ENCODE results near the gene CEP128.
"Not testable (repeated sequence)": the region's sequence is repeated elsewhere in the genome, so short reads cannot be mapped to it uniquely, and the experiment has no call there.

The CEP128 gene

DNA sequence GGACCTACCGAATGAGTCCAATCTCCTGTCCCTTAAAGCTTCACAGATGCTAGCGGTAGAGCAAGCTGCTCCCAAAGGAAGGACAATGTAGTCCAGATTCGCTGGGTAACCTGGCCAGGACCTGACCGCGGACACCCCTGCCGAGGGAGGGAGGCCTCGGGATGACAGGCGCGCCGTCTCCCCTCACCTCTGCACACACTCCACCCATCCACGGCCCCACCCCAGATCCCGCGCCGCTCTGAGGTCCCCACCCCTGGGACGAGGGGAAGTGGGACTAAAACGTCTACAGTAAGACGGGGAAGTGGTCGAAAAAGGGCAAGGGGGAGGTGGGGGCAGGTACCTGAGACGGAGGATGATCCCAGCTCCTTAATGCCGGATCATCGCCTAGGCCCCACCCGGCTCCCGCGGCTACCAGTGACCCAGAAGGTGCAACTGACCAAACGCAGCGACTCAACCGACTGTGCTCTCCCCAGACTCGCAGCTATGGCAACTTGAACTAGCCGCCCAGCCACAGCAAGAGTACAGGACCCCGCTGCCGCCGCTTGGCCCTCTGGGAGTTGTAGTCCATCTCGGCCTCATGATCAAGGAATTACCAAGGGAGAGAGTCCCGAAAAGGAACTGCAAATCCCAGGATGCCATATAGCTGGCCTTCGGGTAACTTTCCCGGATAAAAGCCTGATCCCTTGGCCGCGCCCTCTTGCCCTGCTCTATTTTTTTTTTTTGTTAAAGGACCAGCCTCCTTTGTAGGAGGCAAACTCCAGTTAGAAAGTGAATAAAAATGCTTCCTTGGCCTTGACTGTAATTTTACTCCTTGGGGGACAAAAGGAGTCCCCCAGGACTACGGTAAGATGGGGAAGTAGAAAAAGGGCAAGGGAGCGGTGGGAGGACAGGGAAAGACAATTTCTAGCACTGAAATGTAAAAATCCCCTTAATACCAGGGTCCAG lies at the start of gene CEP128:
CEP128 (minus strand) TSS at position 498 of the 945 bp plus-strand sequence.
- DNase-seq = peak; percentile 85

DNA sequence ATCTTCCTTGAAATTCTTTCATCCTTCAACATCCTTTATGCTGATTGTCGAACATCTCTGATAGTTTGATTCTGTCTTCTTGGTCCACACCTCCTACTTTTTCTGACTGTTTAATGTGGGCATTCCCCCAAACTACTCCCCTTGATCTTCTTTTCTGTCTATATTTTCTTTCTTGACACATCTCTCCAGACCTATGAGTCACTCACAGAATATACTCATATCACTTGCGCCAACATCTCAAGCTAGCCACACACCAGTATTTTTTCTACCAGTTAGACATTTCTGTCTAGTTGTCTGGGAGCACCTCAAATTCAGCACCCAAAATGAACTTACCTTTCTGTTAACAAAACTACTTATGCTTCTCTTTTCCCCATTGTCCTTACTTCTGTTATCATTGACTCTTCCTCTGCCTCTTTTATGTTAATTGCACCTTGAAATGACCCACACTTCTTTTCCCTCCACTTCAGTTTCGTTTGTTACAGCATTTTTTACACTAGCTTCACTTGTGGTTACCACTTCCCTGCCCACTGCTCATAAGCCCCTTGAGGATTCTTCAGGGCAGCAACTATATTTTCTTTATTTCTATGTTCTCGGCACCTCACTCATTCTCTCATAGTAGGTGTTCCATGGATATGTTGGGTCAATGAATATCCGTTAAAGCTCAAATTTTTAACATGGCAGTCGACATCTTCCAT lies 47.3 kb upstream of the CEP128 start:
- DNase-seq = no peak

DNA sequence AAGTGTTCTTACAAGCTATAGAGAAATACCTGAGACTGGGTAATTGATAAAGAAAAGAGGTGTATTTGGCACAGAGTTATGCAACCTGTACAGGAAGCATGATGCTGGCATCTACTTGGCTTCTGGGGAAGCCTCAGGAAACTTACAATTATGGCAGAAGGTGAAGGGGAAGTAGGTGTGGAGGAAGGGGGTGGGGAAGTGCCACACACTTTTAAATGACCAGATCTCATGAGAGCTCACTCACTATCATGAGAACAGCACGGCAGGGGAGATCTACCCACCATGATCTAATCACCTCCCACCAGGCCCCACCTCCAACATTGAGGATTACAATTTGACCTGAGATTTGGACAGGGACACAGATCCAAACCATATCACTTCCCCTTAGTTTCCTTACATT lies 46.7 kb upstream of the CEP128 start:
- DNase-seq = no peak

DNA sequence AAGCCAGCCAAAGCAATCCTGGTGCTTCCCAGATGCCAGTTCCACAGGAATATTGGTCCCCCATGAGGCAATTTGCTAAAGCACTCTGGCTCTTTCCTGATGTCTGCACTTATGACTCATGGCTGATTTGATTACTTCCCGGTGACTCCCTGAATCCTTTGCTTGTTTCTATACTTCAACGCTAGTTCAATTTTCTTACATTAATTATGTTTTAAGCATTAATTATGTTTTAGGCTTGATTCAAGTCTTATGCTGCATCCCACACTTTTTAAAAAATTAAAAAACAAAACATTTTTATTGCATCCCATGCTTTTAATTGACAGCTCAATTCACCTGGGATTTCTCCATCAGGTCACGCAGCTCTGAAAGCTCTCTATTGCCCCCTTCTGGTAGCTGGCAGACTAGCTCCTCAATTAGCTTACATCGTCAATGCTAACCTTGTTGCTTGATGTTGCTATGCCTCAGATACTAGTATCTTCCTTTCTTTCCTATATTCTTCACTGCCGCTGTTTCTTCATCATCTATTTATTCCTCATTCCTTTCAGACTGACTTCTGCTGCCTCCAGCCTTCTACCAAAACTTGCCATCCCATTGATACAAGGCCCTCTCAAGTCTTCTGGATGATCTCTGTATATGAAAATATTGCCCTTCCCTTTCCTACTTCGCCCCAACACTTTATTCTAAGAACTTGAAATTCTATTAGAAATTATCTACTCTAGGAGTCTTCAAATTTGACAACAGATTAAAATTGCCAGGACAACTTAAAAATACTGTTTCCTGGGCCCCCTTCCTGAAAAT lies 45.9 kb upstream of the CEP128 start:
- peak; percentile 64 for DNase-seq

DNA sequence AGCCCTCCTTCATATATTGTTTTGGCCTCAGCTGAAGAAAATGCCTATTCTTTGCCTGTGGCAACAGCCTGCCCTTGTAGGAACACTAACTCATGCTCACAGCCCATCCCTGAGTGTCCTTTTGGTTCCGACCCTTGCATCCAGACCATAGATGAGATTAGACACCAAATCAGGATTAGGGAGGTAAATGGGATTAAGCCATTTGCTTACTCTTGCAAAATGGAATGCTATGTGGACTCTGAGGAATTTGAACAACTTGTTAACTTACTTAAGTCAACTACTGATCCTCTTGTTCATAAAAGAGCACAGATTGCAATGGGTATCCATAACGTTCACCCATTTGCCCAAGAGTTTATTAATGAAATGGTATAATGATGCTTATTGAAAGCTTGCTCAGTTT lies 41.2 kb upstream of the CEP128 start:
- no peak for DNase-seq

DNA sequence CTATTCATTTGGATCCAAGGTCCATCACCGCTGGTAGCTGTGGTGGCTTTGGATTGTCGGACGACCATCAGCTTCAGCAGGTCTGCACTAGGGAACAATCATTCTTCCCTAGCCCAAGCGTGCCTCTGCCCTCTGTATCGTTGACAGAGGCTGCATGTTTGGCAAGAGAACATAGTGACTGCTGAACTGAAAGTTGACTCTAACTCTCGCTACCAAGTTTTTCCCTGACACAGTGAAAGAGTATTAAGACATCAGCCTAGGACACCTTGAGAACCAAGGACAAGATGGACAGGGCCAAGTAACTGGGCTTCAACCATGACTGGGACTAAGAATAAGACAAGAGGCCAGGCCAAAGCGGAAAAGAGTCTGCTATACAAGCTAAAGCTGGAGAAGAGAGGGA lies 40.1 kb upstream of the CEP128 start:
- no peak for DNase-seq

DNA sequence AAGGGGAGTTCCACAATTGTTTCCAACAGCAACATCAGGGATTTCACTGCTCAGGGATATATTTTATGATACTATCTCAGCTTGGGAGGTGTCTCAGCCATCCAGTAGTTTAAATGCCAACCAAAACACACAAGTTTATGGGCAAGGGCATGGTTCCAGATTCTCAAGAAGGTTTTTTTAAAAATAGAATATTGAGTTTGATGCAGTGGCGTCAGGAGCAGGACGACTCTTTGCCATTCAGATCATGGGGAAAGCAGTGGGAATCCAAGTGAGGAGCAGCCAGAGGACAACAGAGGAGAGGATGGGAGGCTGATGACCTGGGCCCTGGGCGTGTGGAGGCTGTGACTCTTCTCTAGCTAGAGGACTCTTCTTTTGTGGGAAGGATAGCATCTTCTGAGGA lies 39.6 kb upstream of the CEP128 start:
- DNase-seq = no peak

DNA sequence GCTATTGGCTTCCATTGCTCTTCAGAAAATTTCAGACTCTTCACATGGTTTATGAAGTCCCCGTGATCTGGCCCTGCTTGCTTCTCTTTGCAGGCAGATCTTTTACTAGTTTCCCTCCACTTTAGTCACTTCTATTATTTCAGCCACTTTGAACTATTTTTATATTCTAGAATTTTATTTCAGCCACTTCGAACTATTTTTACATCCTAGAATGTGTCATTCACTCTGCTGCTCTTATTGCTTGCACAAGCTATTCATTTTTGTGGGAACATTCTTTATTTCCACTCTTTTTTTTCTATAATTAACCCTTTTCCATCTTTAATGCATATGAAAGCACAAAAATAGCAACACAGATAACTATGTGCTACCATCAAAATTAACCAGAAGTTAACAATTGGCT lies 38.4 kb upstream of the CEP128 start:
- DNase-seq = no peak

DNA sequence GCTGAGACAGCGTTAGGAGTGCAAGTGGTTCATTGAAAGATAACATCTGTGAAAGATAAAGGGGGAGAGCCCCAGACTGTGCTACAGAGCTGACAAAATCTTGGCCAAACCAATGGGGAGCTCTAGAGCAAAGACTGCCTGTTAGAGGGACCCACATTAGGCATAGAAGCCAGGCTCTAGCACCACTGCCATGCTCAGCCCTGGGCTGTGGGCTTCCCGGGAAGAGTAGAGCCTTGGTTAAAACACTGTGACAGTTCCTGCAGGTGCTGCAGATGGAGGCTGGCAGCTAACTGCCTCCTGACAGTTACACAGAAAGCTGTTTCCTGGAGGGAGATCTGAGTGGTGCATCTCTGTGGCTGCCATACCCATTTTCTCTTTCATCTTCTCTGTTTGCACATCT lies 36.9 kb upstream of the CEP128 start:
- DNase-seq = no peak

DNA sequence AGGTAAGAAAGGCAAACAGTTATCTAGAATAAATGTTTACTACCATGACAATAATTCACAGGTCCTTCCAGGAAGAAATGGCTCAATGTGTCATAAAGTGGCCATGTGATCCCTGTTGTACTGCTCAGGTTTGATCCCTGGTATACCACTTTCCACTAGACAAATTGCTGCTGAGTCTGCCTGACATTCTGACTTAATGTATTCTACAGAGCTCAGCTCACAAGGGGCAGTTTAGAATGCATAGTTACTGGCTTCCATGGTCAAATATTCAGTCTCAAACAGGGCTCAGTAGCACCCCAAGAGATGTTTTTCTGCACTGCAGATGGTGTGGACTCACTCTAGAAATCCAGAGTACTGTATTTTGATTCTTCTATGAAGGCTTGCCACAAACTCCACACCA lies 35.7 kb upstream of the CEP128 start:
- DNase-seq = no peak

DNA sequence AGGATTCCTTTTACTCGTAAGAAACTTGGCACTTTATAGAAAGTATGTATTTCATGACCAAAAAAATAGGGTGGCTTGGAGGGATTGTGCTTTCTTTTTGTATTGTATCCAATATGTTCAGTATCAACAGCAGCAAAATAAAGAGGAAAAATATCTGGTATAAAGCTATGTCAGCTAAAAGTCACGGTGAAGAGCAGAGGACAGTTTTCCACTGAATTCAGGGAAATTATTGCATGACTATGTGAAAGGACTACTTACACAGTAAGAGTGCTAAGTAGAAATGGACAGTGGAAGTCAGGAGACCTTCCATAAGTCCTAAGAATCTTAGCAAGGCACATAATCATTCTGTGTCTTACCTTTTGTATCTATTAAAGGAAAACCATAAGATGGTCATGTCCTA lies 33.1 kb upstream of the CEP128 start:
- no peak for DNase-seq

DNA sequence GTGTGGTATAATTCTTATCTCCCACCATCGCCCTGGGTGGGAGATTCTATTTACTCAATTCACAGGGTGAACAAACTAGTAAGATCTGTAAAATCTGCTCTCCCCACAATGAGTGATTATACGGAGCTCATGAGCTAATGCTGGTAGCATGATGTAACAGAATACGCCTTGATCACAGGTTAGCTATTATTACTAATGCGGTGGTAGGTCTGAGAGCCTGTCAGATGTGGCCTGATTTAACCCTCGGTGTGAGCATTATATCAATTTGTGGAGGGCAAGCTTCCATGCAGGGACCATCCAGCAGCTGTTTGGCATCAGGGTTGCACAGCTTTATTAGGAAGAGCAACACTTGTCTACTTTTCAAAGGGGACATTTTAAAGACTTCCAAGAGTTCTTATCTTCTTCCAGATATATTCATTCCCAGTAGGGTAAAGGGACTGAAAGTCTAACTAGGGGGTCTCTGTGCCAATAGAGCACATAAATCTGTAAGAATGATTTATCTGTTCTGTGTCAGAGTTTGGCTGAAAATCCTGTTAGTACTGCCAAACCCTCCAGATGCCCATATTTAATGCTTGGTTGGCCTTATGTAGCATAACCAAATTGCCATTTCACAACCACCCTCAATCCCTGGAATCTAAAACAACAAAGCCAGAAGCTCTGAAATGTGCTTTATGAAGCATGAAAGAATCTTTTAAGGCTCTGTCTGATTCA lies 32.5 kb upstream of the CEP128 start:
- no peak for DNase-seq

DNA sequence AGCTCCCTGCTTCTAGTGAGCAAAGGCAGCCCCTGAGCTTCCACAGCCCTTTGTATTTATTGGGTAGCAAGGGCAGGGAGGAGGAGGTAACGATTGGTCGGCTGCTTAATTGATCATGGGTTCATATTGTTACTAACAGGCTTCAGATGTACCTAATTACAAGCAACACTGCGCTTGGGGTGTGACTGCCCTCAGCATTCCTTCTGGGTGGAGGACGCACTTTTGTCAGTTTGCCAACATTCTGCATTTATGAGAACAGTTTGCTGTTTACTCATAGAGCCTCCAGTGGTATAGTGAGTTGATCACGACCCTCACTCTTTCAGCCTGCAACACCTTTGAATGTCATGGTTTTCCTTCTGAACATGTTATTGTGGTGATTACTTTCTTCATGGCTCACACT lies 23.5 kb upstream of the CEP128 start:
- no peak for DNase-seq

DNA sequence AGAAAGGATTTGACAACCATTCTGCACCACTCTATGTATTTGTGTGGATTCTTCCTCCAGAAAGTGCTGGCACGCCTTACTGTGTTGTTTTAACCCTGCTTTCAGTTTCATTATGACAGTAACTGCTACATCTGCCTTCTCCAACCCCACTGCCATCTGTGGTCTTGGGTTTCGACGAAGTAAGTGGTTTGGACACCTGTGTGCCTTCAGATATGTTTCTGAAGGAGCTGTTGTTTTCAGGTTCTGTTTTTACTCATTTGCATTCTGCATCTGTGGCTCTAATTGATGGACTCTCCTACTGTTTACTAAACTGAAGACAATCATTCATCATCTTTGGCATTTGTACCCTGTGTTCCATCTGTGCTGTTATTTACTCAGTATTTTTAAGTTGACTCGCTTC lies 18.0 kb upstream of the CEP128 start:
- no peak for DNase-seq

DNA sequence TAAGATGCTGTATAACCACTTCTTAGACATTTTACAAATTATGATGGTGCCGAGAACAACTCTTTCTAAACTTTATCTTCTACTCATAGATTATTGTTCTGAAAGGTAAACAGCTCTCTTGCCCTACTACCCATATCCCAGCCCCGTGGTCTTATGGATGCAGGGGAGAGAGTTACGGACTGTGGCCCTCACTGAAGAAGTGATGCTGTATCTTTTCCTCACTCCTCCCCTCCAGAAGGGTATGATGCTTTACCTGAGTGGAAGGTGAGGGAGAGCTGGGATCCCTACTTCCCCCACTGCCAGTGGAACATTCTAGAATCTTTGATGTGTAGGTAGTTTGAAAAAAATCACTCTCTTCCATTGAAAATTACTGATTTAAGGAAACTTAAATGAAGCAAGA lies 17.4 kb upstream of the CEP128 start:
- no peak for DNase-seq

DNA sequence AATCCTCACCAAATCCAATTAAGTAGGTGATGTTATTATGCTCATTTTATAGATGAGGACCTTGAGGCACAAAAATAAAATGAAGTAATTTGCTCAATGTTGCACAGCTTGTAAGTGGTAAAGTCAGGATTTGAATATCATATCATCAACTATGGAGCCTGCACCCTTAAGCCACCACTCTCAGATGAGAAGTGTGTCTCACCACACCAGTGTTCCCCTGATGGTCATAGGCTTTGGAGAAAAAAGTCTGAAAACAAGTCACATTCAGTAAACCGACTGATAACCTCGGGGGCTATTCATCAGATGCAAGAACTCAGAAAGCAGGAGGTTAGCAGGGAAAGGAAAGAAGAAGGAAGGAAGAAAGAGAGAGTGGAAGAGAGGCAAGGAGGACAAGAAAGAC lies 16.7 kb upstream of the CEP128 start:
- DNase-seq = no peak

DNA sequence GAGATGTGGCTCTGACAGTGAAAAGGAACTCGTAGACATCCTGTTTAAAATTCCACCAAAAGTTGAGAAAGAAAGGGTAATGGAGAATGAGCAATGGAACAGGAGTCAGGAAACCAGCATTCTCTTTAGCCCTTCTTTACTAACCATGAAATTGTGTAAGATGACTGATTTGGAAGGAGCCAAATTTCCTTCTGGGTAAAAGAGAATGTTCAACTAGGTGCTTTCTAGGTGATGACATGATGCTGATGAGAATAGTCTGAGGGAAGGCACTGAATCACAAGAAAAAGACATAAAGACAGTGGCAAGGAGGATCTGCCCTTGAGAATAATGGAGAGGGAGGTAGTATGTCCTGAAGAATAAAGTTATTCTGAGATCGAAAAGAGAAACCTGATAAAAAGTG lies 16.1 kb upstream of the CEP128 start:
- DNase-seq = no peak

DNA sequence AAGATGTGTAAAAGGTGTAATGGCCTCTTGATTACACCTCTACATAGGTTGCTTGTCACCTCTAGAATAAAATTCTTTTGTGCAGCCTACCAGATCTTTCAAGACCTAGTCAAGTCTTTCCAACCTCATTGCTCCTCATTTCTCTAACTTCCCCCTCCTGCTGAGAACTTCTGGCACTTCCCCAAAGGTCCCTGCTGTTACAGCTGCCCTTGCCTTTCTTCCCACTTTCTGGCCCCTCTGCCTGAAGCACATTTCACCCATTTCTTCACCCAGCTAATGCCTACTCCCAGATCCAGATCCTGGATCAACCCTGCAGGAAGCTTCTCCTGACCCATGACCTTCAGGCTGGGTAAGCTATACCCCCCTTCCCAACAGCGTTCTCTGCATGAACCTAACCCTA lies 15.4 kb upstream of the CEP128 start:
- no peak for DNase-seq

DNA sequence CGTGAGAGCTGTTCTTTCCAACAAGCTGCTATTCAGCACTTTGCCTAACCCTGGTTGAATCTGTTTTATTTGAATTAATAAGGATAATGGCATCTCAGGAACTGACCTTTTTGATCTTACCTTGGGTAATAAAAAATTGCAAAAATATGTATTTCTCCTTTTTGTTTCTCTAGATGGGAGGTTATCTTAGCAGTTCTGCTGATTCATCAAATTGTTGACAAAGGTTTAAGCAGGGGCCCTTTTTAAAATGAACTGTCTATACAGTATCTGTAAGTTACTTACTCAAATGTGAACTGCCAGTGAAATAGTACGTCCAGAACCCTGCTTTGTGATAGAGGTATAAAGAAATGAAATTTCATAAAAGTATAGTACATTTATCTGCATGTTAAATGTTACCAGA lies 14.6 kb upstream of the CEP128 start:
- DNase-seq = no peak

DNA sequence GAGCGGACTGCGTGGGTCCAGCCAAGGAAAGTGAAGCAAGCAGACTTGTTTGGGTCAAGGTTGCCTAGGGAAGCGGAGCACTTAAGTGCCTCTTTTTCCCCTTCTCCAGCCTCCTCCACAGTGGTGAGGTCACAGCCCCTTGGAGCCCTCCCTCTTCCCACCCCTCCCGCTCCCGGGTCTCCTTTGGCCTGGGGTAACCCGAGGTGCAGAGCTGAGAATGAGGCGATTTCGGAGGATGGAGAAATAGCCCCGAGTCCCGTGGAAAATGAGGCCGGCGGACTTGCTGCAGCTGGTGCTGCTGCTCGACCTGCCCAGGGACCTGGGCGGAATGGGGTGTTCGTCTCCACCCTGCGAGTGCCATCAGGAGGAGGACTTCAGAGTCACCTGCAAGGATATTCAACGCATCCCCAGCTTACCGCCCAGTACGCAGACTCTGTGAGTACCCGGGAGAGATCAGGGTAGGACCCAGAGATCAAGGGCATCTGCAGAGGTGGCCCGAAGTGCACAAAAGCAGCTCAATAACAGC lies 13.9 kb upstream of the CEP128 start, which contains the start of gene TSHR:
TSHR (plus strand) TSS at position 206 of the 526 bp plus-strand sequence; CDS start at position 266, 60 bp downstream.
- DNase-seq = no peak

DNA sequence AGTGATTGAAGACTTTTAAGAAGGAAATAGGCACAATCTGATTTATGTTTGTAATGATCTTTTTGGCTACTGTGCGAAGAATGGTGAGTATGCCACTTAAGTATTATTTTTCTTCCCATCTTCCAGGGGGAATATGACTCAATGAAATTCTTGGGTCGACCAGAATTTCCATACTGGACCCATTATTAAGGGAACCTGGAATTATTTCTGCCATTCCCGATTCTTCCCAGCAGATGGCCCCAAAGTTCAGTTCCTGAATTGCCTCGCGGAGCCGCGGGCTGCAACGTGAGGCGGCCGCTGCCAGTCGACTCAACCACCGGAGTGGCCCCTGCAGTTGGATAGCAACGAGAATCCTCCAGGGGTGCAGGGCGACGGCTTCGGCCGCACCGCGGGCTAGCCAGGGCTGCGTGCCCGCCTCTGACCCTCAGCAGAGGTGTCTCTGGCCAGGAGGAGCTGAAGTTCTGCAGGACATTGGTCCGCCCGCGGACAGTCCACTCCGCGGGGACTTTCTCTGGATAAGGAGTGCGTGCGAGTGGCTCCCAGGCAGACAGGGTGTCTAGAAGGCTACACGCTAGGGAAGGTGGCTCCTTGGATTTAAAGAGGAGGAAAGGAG lies 13.3 kb upstream of the CEP128 start:
- DNase-seq = peak; percentile 74

DNA sequence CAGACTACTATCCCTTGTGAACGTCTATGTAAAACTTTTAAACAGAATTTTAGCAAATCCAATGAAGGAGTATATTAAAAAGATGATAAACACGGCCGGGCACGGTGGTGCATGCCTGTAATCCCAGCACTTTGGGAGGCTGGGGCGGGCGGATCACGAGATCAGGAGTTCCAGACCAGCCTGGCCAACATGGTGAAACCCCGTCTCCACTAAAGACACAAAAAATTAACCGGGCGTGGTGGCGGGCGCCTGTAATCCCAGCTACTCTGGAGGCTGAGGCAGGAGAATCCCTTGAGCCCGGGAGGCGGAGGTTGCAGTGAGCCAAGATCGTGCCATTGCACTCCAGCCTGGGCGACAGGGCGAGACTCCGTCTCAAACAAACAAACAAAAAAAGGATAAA lies 11.7 kb upstream of the CEP128 start:
- not testable (repeated sequence) for DNase-seq
